IPS DF 6.9 (cell line): Measurements from ENCODE around the gene DDX39B.

ENCODE experiments used
- DNase-seq: peaks from one replicate; pipeline ENCODE4 v3.0.0-alpha.2; 2013; ENCODE audit warnings: low read depth, low spot score
- H3K27ac ChIP-seq: one replicate; pipeline ENCODE4 v1.5.1; 2013; ENCODE audit warnings: low read length, control low read depth
- H3K27me3 ChIP-seq: 2 replicates; pipeline ENCODE4 v1.6.1; 2013; ENCODE audit warnings: mild to moderate bottlenecking, low read length; ENCODE audit not compliant: control insufficient read depth, insufficient read depth
- H3K36me3 ChIP-seq: 2 replicates; pipeline ENCODE4 v1.6.1; 2013; ENCODE audit warnings: low read length; ENCODE audit not compliant: control insufficient read depth, insufficient read depth
- H3K4me1 ChIP-seq: 2 replicates; pipeline ENCODE4 v1.6.1; 2013; ENCODE audit warnings: low read length; ENCODE audit not compliant: control insufficient read depth, insufficient read depth
- H3K4me3 ChIP-seq: 2 replicates; pipeline ENCODE4 v1.5.1; 2013; ENCODE audit warnings: mild to moderate bottlenecking, low read length
- H3K9me3 ChIP-seq: 2 replicates; pipeline ENCODE4 v1.6.1; 2013; ENCODE audit warnings: low read length, inconsistent platforms; ENCODE audit not compliant: control insufficient read depth, insufficient read depth
- WGBS: extraction: QIAGEN DNeasy Blood & Tissue Kit; methylation state at CpG from one replicate; pipeline ENCODE4 v1.1.7; 2013; ENCODE audit warnings: mixed read lengths, missing lambda C conversion rate; ENCODE audit not compliant: insufficient read length, insufficient coverage; 5-methylcytosine and 5-hydroxymethylcytosine counted together

DDX39B gene

GRCh38 chr6:31546339-31546957 lies 4.6 kb upstream of the DDX39B start, which contains the start of gene ATP6V1G2:
Gene ATP6V1G2 (minus strand): TSS chr6:31546608. CDS start chr6:31546559, 49 bp downstream.
- Histone ChIP-seq H3K27ac (no peak within 1 kb of the TSS), H3K4me1 (peaks cover 1% of the 10 kb centered on the region; the same call in 1 of the 2 replicates)
- WGBS: no CpG with 5 or more reads among the region's 11 CpGs

GRCh38 chr6:31545291-31545690 lies 3.5 kb upstream of the DDX39B start:
- Histone ChIP-seq H3K4me3 (no peak overlapping the region), H3K9me3 (no peaks in the 10 kb centered on the region), H3K27me3 (no peaks in the 10 kb centered on the region), H3K4me1 (peaks cover 1% of the 10 kb centered on the region; the same call in 1 of the 2 replicates), H3K36me3 (peaks cover 1% of the 10 kb centered on the region; the same call in 1 of the 2 replicates), H3K27ac (no peak overlapping the region)
- no CpG with 5 or more reads among the region's 7 CpGs for WGBS
- DNase-seq: no peak

More at GRCh38 chr6:31546339-31546957, 4.6 kb upstream of the DDX39B start, which contains the start of gene ATP6V1G2:
- Histone ChIP-seq H3K36me3 (no peaks in the 10 kb centered on the region), H3K4me3 (peak within 1 kb of the TSS; percentile 34; the same call in 1 of the 2 replicates), H3K9me3 (no peaks in the 10 kb centered on the region), H3K27me3 (no peaks in the 10 kb centered on the region)
- peak; percentile 92 for DNase-seq

DNA sequence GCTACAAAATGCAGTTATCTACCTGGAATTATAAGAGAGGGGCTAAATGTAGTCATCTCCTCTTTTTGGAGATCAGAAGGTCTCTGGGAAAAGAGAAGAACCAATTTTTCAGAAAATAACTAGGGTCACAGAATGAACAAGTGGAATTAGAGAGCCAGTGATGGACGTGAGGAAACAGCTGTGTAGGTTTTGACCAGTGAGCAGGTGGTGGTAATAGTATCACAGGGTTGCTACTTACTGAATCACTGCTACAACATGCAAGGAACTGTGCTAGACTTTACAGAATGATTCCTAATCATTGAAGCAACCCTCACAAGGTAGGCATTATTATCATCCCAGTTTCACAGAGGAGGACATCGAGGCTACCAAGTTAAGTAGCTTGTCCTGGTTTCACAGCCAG lies 2.9 kb upstream of the DDX39B start:
- H3K27ac ChIP-seq: no peak overlapping the region
- H3K9me3 ChIP-seq: no peaks in the 10 kb centered on the region
- no CpG with 5 or more reads among the region's 2 CpGs for WGBS
- peaks cover 1% of the 10 kb centered on the region; the same call in 1 of the 2 replicates for H3K4me1 ChIP-seq
- H3K36me3 ChIP-seq: peaks cover 7% of the 10 kb centered on the region; the same call in 1 of the 2 replicates
- no peak overlapping the region for H3K4me3 ChIP-seq
- H3K27me3 ChIP-seq: no peaks in the 10 kb centered on the region
- DNase-seq: no peak

DNA sequence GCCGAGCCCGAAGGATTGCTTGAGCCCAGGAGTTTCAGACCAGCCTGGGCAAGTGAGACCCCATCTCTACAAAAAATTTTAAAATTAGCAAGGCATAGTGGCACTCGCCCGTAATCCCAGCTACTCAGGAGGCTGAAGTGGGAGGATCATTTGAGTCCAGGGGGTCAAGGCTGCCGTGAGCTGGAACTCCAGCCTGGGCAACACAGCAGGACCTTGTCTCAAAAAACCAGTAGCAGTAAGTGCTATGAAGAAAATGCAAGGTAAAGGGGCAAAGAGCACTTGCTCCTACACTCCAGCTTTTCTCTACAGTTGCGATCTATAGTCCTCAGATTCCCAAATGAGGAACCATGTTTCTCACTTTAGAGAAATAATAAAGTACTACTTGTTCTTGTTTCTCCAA lies 1.8 kb upstream of the DDX39B start:
- H3K27ac ChIP-seq: no peak overlapping the region
- H3K4me1 ChIP-seq: peaks cover 1% of the 10 kb centered on the region
- H3K36me3 ChIP-seq: peaks cover 16% of the 10 kb centered on the region; the same call in 1 of the 2 replicates
- H3K27me3 ChIP-seq: no peaks in the 10 kb centered on the region
- no peaks in the 10 kb centered on the region for H3K9me3 ChIP-seq
- no peak overlapping the region for H3K4me3 ChIP-seq
- WGBS: no CpG with 5 or more reads among the region's 6 CpGs
- DNase-seq: no peak

DNA sequence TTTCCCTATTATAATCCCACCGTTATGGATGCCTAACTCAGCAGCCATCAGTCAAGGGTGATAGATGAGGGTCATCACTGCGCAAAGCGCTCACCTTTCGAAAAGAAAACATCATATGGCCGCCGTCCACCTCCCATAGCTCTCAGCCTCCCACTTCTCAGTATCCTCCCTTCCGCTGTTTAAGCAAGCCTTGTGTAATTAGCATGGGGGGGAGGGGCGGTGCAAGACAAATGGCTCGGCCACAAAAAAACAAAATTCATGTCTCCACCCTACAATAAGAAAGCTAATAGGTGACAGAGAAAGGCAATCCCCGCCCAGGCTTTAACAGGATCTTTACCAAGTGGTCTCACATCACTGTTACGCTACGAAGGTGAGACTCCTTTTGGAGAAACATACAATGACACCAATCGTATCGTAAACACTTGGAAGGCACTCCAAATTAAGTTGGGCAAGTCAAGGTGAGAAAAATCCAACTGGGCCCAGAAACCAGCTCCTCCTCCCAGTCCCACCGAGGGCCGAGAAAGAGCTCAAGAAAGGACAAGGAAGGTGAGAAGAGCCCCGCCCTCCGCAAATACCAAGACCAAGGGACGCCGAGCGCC lies 645 bp downstream of the DDX39B start:
- no peaks in the 10 kb centered on the region for H3K27me3 ChIP-seq
- WGBS: no CpG with 5 or more reads among the region's 21 CpGs
- no peaks in the 10 kb centered on the region; the same call in 1 of the 2 replicates for H3K4me1 ChIP-seq
- no peaks in the 10 kb centered on the region for H3K9me3 ChIP-seq
- DNase-seq: no peak
- H3K27ac ChIP-seq: no peak overlapping the region
- peak overlapping the region; percentile 84 for H3K4me3 ChIP-seq
- H3K36me3 ChIP-seq: peaks cover 32% of the 10 kb centered on the region; the same call in 1 of the 2 replicates

- H3K4me1 ChIP-seq: no peaks in the 10 kb centered on the region; the same call in 1 of the 2 replicates
- H3K36me3 ChIP-seq: peaks cover 37% of the 10 kb centered on the region; the same call in 1 of the 2 replicates
- DNase-seq: no peak
- no CpG with 5 or more reads among the region's 4 CpGs for WGBS
- H3K4me3 ChIP-seq: peak overlapping the region; percentile 84; the same call in 1 of the 2 replicates
- no peaks in the 10 kb centered on the region for H3K9me3 ChIP-seq
- H3K27me3 ChIP-seq: no peaks in the 10 kb centered on the region
- H3K27ac ChIP-seq: no peak overlapping the region
Measured at GRCh38 chr6:31540640-31541039, 1.2 kb downstream of the DDX39B start.

GRCh38 chr6:31538805-31539400 lies 2.9 kb downstream of the DDX39B start:
- no peak for DNase-seq
- no peaks in the 10 kb centered on the region for H3K27me3 ChIP-seq
- 0 out of 2 replicates have a peak overlapping the region, but pooled peaks have one; percentile 13 for H3K4me3 ChIP-seq
- no peaks in the 10 kb centered on the region for H3K9me3 ChIP-seq
- no CpG with 5 or more reads among the region's 6 CpGs for WGBS
- no peak overlapping the region for H3K27ac ChIP-seq
- H3K36me3 ChIP-seq: peaks cover 54% of the 10 kb centered on the region
- H3K4me1 ChIP-seq: no peaks in the 10 kb centered on the region; the same call in 1 of the 2 replicates

DNA sequence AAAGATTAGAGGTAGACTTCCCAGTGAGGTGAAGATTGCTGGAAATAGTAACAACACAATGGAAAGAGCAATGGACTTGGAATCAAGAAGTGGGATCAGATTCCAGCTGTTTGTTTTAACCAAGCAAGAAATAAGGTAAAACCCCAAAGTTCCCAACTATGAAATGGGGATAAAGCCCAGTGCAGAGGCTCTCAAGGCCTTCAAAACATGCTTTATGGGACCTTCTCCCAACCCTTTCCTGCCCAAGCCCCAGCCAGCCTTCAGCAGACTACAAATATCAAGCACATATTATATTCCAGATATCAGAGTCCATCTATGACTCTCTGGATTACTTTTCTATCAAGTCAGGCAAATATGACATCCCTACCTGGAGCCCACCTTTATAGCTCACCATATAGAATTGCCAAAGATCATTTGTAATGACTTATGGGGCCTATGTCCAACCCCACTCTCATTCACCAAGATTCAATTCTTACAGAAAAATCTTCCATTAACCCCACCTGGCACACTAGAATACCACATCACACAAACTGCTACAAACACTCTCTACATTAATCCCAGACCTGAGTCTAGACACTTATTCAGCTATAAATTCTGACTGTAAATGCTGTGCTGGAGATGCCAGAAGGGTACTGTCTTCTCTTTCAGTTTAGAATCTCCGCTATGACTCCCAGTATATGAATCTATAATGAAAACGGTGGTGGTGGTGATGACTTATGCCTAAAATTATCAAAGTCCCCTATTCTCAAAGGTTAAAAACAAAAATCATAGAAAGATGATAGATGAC lies 6.1 kb downstream of the DDX39B start:
- no CpG with 5 or more reads among the region's 2 CpGs for WGBS
- peaks cover 78% of the 10 kb centered on the region for H3K36me3 ChIP-seq
- H3K27me3 ChIP-seq: no peaks in the 10 kb centered on the region
- no peak overlapping the region for H3K27ac ChIP-seq
- no peak for DNase-seq
- H3K4me1 ChIP-seq: no peaks in the 10 kb centered on the region; the same call in 1 of the 2 replicates
- H3K9me3 ChIP-seq: no peaks in the 10 kb centered on the region
- H3K4me3 ChIP-seq: no peak overlapping the region

DNA sequence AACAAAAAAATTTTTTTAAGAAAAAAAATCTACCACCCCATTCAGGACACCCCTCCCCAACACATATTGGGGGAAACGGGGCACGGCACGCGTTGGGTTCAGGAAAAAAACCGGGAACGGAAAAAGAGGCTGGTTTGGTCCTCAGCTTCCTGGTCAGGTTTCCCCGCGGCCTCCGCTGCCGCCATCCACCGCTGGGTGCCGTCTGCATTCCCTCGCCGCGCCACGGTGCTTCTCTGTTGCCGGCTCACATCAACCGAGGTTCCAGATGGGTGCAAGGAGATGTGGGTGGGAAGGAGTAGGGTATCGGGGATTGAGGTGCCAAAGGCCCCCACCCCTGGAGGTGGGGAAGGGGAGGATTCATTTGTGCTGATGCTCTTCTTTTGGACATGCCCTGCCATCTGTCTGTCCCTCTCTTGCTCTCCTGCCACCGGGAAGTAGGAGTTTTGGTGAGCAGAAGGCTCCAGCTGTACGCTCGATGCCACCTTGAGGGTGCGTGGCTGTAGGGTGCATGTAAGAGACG lies 7.2 kb downstream of the DDX39B start:
- no peak for DNase-seq
- no peaks in the 10 kb centered on the region for H3K9me3 ChIP-seq
- no CpG with 5 or more reads among the region's 24 CpGs for WGBS
- no peak overlapping the region for H3K4me3 ChIP-seq
- H3K27me3 ChIP-seq: no peaks in the 10 kb centered on the region
- H3K36me3 ChIP-seq: peaks cover 82% of the 10 kb centered on the region
- no peaks in the 10 kb centered on the region; the same call in 1 of the 2 replicates for H3K4me1 ChIP-seq
- no peak overlapping the region for H3K27ac ChIP-seq

GRCh38 chr6:31534011-31534410 lies 7.8 kb downstream of the DDX39B start:
- WGBS: no CpG with 5 or more reads among the region's 6 CpGs
- H3K27ac ChIP-seq: no peak overlapping the region

More at GRCh38 chr6:31534011-31534410, 7.8 kb downstream of the DDX39B start:
- no peak for DNase-seq
- Histone ChIP-seq H3K4me1 (no peaks in the 10 kb centered on the region), H3K9me3 (no peaks in the 10 kb centered on the region), H3K27me3 (no peaks in the 10 kb centered on the region), H3K4me3 (no peak overlapping the region), H3K36me3 (peaks cover 79% of the 10 kb centered on the region)
